ENCODE measurements around the gene GATA5. TPM values are rescaled to one million over a fixed set of nuclear protein-coding genes. Genes with fewer than 3 reads are reported as not detected.

The GATA5 gene
- polyA plus RNA-seq, 1 of the 3 experiments (the other 2 are of a cell fraction) = not detected

- Histone ChIP-seq H3K79me2 (ENCODE audit: insufficient read depth) (no peaks in the 10 kb centered on the region), H3K4me2 (no peak overlapping the region), H3K9me2 (no peaks in the 10 kb centered on the region), H3K9ac (no peak overlapping the region), H3K36me3 (replicated peaks in 1 of 2; ENCODE audit: control insufficient read depth in 1 of 2, insufficient read depth in 2 of 2, low read length in 1 of 2) (no peaks in the 10 kb centered on the region), H3K4me3 (ENCODE audit: low read depth in 2 of 2, low read length in 1 of 2) (no peak overlapping the region), H2AFZ (ENCODE audit: low read depth) (no peak overlapping the region), H3K9me3 (no peaks in the 10 kb centered on the region), H3K27me3 (ENCODE audit: insufficient read depth) (no peaks in the 10 kb centered on the region), H4K20me1 (ENCODE audit: insufficient read depth) (no peaks in the 10 kb centered on the region), H3K27ac (ENCODE audit: low read depth in 2 of 2, low read length in 1 of 2) (peak overlapping the region in 1 of 2 experiments; percentile 43; a peak in 1 of 4 replicates), H3K4me1 (ENCODE audit: control insufficient read depth in 1 of 2, insufficient read depth in 2 of 2, low read depth in 1 of 2, low read length in 1 of 2) (peaks cover 0 to 8% of the 10 kb centered on the region in 2 experiments; a peak in 1 of 4 replicates), H3F3A (replicated peaks; ENCODE audit: insufficient read depth) (no peaks in the 10 kb centered on the region)
- ChIA-PET POLR2A (no interaction called here), CTCF (interaction anchor here (0.8 to 2.1 kb wide), 6 partner anchors 11 to 341 kb away, joined by 3 to 6 read pairs (median 4); no protein-coding TSS in a partner anchor)
- WGBS (ENCODE audit: low lambda C conversion rate) = 53% methylated on average over 5 of the region's 24 CpGs
- peak; percentile 74 for DNase-seq
- TF ChIP-seq FOXM1 (IDR thresholded peaks at IDR 0.05; ENCODE audit: low read depth) = no peak
- TF ChIP-seq, protein P1, sequence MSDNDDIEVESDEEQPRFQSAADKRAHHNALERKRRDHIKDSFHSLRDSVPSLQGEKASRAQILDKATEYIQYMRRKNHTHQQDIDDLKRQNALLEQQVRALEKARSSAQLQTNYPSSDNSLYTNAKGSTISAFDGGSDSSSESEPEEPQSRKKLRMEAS (IDR thresholded peaks at IDR 0.05; ENCODE audit: low read depth) = no peak
- TF ChIP-seq ZBTB33 (IDR thresholded peaks at IDR 0.05; ENCODE audit: borderline replicate concordance, low read depth) = no peak
- no peak for TF ChIP-seq POLR2AphosphoS5 (IDR thresholded peaks at IDR 0.05; ENCODE audit: low read depth, low read length)
- TF ChIP-seq, protein P2, sequence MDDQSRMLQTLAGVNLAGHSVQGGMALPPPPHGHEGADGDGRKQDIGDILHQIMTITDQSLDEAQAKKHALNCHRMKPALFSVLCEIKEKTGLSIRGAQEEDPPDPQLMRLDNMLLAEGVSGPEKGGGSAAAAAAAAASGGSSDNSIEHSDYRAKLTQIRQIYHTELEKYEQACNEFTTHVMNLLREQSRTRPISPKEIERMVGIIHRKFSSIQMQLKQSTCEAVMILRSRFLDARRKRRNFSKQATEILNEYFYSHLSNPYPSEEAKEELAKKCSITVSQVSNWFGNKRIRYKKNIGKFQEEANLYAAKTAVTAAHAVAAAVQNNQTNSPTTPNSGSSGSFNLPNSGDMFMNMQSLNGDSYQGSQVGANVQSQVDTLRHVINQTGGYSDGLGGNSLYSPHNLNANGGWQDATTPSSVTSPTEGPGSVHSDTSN (IDR thresholded peaks at IDR 0.05) = no peak
- no peak for TF ChIP-seq NRF1 (IDR thresholded peaks at IDR 0.05; ENCODE audit: low read depth, low read length)
- no peak for TF ChIP-seq GABPA (IDR thresholded peaks at IDR 0.05; ENCODE audit: low read depth)
- no peak for TF ChIP-seq MXI1 (IDR thresholded peaks at IDR 0.05; ENCODE audit: low read depth, low read length)
- TF ChIP-seq TCF12 (IDR thresholded peaks at IDR 0.05) = no peak
- no peak for TF ChIP-seq EZH2phosphoT487 (IDR thresholded peaks at IDR 0.05; ENCODE audit: borderline replicate concordance, low read depth)
- TF ChIP-seq JUND (IDR thresholded peaks at IDR 0.05) = no peak
- TF ChIP-seq MEF2A (IDR thresholded peaks at IDR 0.05; ENCODE audit: borderline replicate concordance, low read depth) = no peak
- TF ChIP-seq RFX5 (IDR thresholded peaks at IDR 0.05; ENCODE audit: low read length) = no peak
- no peak for TF ChIP-seq GATA2 (CRISPR knock-in tag; IDR thresholded peaks at IDR 0.05)
- no peak for TF ChIP-seq SIN3A (IDR thresholded peaks at IDR 0.05; ENCODE audit: borderline replicate concordance, low read depth, low read length)
- TF ChIP-seq TAF1 (IDR thresholded peaks at IDR 0.05; ENCODE audit: borderline replicate concordance, low read depth, low read length) = no peak
- TF ChIP-seq, protein P3, sequence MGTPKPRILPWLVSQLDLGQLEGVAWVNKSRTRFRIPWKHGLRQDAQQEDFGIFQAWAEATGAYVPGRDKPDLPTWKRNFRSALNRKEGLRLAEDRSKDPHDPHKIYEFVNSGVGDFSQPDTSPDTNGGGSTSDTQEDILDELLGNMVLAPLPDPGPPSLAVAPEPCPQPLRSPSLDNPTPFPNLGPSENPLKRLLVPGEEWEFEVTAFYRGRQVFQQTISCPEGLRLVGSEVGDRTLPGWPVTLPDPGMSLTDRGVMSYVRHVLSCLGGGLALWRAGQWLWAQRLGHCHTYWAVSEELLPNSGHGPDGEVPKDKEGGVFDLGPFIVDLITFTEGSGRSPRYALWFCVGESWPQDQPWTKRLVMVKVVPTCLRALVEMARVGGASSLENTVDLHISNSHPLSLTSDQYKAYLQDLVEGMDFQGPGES (IDR thresholded peaks at IDR 0.05; ENCODE audit: low read depth, low read length) = no peak
- no peak for TF ChIP-seq YY1 (IDR thresholded peaks at IDR 0.05; ENCODE audit: low read depth)
- no peak for TF ChIP-seq FOXJ3 (CRISPR knock-in tag; IDR thresholded peaks at IDR 0.05)
Measured at GRCh38 chr20:62449951-62450691, 25.7 kb downstream of the GATA5 start.
